Measurements from ENCODE around the gene ARHGEF1.

GRCh38 chr19:41906271-41906670 is 23.3 kb downstream of the ARHGEF1 start:
- TF ChIP-seq CTCF (IDR thresholded peaks at IDR 0.05) (no peak), ZFX (IDR thresholded peaks at IDR 0.05; ENCODE audit: borderline replicate concordance) (no peak)
